ENCODE results near the gene TMEM242.
A peak's percentile ranks its signal among the peaks of the same experiment; 100 is the strongest.

The TMEM242 gene

DNA sequence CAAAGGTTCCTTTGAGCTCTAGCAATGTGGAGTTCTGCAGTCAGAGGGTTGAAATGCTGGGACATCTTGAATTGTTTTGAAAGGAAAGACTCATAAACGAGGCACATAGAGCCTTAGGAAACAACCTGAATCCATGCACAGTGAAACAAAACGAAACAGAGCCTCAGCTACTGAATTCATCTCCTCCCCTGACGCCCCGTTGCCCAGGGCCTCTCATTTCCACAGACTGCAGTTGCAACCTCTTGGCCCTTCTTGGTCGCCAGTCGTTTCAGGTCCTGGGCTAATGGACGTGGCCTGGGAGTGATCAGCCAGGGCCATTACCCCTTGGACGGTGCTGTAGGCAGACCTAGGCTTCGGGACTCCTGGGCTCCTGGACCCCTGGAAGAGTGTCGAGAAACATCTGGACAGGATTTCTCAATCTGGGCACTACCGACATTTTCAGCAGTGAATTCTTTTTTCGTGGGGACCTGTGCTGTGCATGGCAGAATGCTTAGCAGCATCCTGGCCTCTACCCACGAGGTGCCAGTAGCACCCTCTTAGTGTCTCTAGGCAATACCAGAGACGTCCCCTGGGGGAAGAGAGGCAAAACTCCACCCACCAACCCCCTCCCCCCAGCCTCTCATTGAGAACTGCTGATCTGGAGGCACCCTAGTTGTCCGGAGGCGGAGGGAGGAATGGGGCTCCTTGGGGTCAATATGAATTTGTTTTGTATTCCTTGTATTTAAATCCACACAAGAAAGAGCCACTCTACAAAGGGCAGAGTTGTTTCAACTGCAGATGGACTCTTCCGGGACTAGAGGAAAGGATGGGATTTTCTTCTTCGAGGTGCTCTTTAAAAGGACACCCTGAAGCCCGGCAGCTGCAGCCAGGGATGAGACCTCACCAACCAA is 50.2 kb downstream of the TMEM242 start:
- Mint-ChIP-seq H3K9me3 (peaks cover 11% of the 10 kb centered on the region), H3K36me3 (ENCODE audit: insufficient read depth) (peaks cover 12% of the 10 kb centered on the region), H3K27me3 (no peaks in the 10 kb centered on the region), H3K4me1 (peaks cover 14% of the 10 kb centered on the region), H3K4me3 (peak overlapping the region; percentile 93), H3K27ac (ENCODE audit: low read depth) (no peak overlapping the region)
- peak; percentile 35 for ATAC-seq (replicated peaks; ENCODE audit: extremely low read depth, poor library complexity, severe bottlenecking)
- no peak for DNase-seq (ENCODE audit: low spot score in 2 of 2)

DNA sequence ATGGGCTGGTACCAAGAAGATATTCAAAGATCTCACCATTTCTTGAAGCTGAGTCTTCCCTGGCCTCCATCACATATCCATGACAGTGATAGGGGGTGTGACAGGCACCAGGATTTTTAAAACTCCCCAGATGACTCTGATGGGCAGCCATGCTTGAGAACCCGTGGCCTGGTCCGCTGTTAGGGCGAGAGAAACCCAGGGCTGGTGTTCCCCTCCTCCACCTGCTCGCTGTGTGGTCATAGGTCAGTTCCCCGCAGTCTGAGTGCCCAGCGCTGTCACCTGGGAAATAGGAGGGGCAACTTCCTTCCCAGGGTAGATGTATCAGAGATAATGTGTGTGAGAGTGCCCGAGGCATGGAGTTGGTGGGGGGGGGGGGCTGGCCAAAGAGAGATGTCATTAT is 50.9 kb downstream of the TMEM242 start:
- no peak overlapping the region for H3K27ac Mint-ChIP-seq (ENCODE audit: low read depth)
- H3K9me3 Mint-ChIP-seq, result peaks cover 11% of the 10 kb centered on the region
- DNase-seq (ENCODE audit: low spot score in 2 of 2) (no peak), ATAC-seq (replicated peaks; ENCODE audit: extremely low read depth, poor library complexity, severe bottlenecking) (no peak)
- H3K4me1 Mint-ChIP-seq, result peaks cover 14% of the 10 kb centered on the region
- H3K36me3 Mint-ChIP-seq (ENCODE audit: insufficient read depth), result peaks cover 12% of the 10 kb centered on the region
- H3K4me3 Mint-ChIP-seq, result no peak overlapping the region
- H3K27me3 Mint-ChIP-seq, result no peaks in the 10 kb centered on the region

DNA sequence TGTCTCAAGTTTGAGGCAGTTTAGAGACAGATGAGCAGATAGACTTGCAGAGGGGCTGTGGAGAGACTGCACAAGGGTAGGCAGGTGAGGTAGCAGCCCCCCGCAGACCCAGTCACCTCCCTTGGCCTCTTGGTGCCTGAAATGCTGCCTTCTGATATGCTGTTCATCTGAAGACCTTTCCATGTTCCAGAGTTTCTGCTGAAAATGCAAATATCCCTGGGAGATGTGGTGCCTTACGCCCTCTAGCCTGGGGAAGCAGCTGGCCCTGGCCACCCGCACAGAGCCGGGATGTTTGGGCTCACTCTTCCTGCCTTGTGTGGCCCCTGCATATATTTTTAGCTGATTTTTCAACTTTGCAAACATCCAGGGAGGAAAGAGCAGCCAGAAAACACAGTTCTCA is 51.4 kb downstream of the TMEM242 start:
- H3K4me1 Mint-ChIP-seq, result peaks cover 14% of the 10 kb centered on the region
- H3K9me3 Mint-ChIP-seq, result peaks cover 11% of the 10 kb centered on the region
- no peak overlapping the region for H3K27ac Mint-ChIP-seq (ENCODE audit: low read depth)
- H3K4me3 Mint-ChIP-seq, result no peak overlapping the region
- ATAC-seq (replicated peaks; ENCODE audit: extremely low read depth, poor library complexity, severe bottlenecking), result no peak
- H3K27me3 Mint-ChIP-seq, result no peaks in the 10 kb centered on the region
- no peak for DNase-seq (ENCODE audit: low spot score in 2 of 2)
- peaks cover 12% of the 10 kb centered on the region for H3K36me3 Mint-ChIP-seq (ENCODE audit: insufficient read depth)

DNA sequence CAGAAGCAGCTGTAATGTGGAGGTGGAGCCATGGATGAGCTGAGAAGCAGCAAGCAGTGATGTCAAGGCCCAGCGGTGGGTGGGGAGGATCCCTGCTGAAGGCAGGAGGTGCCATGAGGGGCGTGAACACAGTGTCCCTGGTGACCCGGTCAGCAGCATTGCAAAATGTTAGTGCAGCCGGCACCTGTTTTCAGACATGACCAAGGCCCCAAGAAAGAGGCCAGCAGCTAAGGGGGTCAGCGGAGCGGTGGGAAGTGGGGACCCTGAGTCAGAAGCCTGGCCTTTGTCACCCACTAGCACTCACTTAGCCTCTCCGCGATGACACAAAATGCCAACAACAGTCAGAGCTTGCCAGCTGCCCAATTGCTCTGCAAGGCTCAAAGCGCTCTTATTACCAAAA is 51.9 kb downstream of the TMEM242 start:
- DNase-seq (ENCODE audit: low spot score in 2 of 2) (no peak), ATAC-seq (replicated peaks; ENCODE audit: extremely low read depth, poor library complexity, severe bottlenecking) (no peak)
- Mint-ChIP-seq H3K27ac (ENCODE audit: low read depth) (no peak overlapping the region), H3K36me3 (ENCODE audit: insufficient read depth) (peaks cover 12% of the 10 kb centered on the region), H3K9me3 (peaks cover 11% of the 10 kb centered on the region), H3K4me1 (peaks cover 14% of the 10 kb centered on the region), H3K27me3 (no peaks in the 10 kb centered on the region), H3K4me3 (no peak overlapping the region)

DNA sequence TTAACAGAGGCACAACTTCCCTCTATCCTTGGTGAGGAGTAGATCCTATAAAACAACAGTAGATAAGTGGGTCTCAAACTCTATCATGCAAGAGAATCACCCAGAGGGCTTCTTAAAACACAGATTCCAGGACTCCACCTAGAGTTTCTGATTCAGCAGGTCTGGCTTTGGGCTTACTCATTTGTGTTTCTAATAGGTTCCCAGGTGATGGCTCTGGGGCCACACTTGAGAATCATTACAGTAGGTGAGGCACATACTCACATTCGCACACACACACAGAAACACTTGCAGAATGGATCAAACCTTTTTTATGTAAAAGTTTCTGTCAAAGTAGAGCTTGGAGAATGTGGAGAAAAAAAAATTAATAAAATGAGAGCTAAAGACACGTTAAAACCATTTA is 52.4 kb downstream of the TMEM242 start:
- DNase-seq (ENCODE audit: low spot score in 2 of 2) (no peak), ATAC-seq (replicated peaks; ENCODE audit: extremely low read depth, poor library complexity, severe bottlenecking) (no peak)
- H3K36me3 Mint-ChIP-seq (ENCODE audit: insufficient read depth), result peaks cover 12% of the 10 kb centered on the region
- H3K27me3 Mint-ChIP-seq, result no peaks in the 10 kb centered on the region
- no peak overlapping the region for H3K4me3 Mint-ChIP-seq
- H3K9me3 Mint-ChIP-seq, result peaks cover 11% of the 10 kb centered on the region
- peaks cover 14% of the 10 kb centered on the region for H3K4me1 Mint-ChIP-seq
- H3K27ac Mint-ChIP-seq (ENCODE audit: low read depth), result no peak overlapping the region

DNA sequence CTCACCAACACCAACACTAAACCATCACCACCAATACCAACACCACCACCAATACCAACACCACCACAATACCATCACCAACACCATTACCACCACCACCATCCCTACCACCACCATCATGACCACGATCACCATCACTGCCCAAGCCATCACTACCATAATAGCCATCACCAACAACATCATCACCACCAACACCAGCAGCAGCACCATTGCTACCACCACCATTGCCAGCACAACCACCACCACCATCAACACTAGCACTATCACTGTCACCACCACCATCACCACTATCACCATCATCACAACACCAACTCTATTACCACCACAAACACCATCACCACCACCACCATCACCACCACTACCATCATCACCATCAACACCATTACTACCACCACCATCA is 53.0 kb downstream of the TMEM242 start:
- peaks cover 11% of the 10 kb centered on the region for H3K9me3 Mint-ChIP-seq
- ATAC-seq (replicated peaks; ENCODE audit: extremely low read depth, poor library complexity, severe bottlenecking) (no peak), DNase-seq (ENCODE audit: low spot score in 2 of 2) (no peak)
- H3K36me3 Mint-ChIP-seq (ENCODE audit: insufficient read depth), result peaks cover 12% of the 10 kb centered on the region
- H3K27ac Mint-ChIP-seq (ENCODE audit: low read depth), result peak overlapping the region; percentile 0
- no peak overlapping the region for H3K4me3 Mint-ChIP-seq
- H3K27me3 Mint-ChIP-seq, result no peaks in the 10 kb centered on the region
- peaks cover 14% of the 10 kb centered on the region for H3K4me1 Mint-ChIP-seq

DNA sequence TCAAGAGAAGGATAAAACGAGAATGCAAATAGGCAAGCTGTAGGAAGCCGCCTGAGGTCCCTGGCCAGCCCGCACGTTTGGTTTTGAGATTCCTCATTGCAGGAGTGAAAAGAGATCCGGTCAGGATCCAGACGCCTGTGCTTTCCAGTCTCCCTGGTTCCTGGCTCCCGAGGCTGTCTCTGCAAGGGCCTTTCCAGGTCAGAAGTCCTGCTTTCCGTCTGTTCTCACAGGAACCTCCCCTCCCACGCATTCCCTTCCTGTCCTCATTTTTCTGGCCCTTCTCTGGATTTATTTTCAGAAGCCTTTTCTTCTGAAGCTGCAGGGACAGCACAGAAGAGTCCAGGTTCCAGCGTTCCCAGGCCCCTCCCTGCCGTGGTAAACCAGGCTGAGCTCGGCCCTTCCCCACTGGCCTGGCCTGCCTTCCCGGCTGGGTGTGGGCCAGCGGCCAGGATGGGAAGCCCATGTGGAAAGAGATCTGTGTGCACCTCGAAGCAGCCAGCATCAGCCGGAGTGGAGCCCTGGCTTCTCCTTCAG is 54.0 kb downstream of the TMEM242 start:
- Mint-ChIP-seq H3K27me3 (no peaks in the 10 kb centered on the region), H3K4me1 (peaks cover 14% of the 10 kb centered on the region), H3K9me3 (peaks cover 11% of the 10 kb centered on the region), H3K36me3 (ENCODE audit: insufficient read depth) (peaks cover 11% of the 10 kb centered on the region), H3K27ac (ENCODE audit: low read depth) (no peak overlapping the region), H3K4me3 (no peak overlapping the region)
- ATAC-seq (replicated peaks; ENCODE audit: extremely low read depth, poor library complexity, severe bottlenecking) (no peak), DNase-seq (ENCODE audit: low spot score in 2 of 2) (no peak)

DNA sequence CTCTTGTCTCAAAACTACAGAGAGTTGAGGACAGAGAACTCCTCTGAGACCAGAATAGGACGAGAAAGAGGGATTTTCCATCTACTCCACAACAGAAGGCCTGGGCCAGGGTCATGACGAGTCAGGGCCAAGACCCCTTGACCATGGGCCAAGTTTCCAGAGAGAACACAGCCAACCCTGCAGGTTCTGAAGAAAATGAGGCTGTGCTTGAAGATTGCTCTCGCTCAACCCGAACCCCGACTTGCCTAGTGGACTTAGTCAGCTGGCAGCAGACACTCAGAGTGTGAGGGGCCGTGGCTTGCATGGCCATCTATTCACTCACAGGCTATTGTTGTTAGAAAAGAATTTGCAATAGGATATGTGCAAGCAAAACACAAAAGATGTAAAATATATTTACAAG is 54.5 kb downstream of the TMEM242 start:
- DNase-seq (ENCODE audit: low spot score in 2 of 2) (no peak), ATAC-seq (replicated peaks; ENCODE audit: extremely low read depth, poor library complexity, severe bottlenecking) (no peak)
- peaks cover 9% of the 10 kb centered on the region for H3K4me1 Mint-ChIP-seq
- H3K9me3 Mint-ChIP-seq, result peaks cover 11% of the 10 kb centered on the region
- no peak overlapping the region for H3K4me3 Mint-ChIP-seq
- no peaks in the 10 kb centered on the region for H3K27me3 Mint-ChIP-seq
- H3K36me3 Mint-ChIP-seq (ENCODE audit: insufficient read depth), result peaks cover 7% of the 10 kb centered on the region
- no peak overlapping the region for H3K27ac Mint-ChIP-seq (ENCODE audit: low read depth)

DNA sequence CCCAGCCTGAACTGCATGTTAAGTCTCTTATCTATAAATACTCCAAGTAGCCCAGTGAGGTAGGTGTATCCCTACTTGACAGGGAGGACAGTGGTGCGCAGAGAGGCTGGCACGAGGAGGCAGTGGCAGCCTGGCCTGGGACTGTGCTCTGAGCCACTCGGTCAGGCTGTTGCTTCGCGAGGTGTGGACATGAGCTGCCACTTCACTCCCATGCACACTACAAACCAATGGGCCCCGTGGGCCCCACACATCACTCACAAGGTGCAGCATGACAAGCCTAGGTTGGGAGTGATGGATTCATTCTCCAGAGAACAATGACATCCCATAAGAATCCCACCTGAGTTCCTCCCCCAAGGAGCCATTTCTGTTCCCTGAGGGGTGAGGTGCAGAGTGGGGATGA is 54.9 kb downstream of the TMEM242 start:
- H3K36me3 Mint-ChIP-seq (ENCODE audit: insufficient read depth), result peaks cover 5% of the 10 kb centered on the region
- H3K27me3 Mint-ChIP-seq, result no peaks in the 10 kb centered on the region
- no peak overlapping the region for H3K27ac Mint-ChIP-seq (ENCODE audit: low read depth)
- H3K9me3 Mint-ChIP-seq, result peaks cover 11% of the 10 kb centered on the region
- H3K4me3 Mint-ChIP-seq, result no peak overlapping the region
- ATAC-seq (replicated peaks; ENCODE audit: extremely low read depth, poor library complexity, severe bottlenecking), result no peak
- peaks cover 8% of the 10 kb centered on the region for H3K4me1 Mint-ChIP-seq
- no peak for DNase-seq (ENCODE audit: low spot score in 2 of 2)

DNA sequence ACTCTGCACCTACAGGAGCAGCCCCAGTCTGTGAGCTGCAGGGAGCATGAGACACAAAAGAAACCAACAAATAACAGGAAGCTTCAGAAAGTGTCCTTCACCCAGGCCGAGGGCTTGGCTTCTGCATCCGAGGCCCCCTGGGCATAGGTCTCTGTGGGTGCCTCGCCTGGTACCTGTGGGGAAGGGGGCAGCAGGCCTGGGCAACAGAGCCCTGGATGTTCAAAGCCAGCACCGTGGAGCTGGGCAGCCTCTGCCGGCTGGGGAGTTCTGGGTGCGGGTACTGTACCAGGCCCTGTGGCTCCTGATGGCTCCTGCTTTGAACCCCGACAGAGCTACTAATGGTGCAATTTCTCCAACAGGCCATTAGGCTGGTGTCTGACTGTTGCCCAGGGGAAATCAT is 55.7 kb downstream of the TMEM242 start:
- peaks cover 3% of the 10 kb centered on the region for H3K36me3 Mint-ChIP-seq (ENCODE audit: insufficient read depth)
- no peaks in the 10 kb centered on the region for H3K27me3 Mint-ChIP-seq
- DNase-seq (ENCODE audit: low spot score in 2 of 2), result no peak
- no peak overlapping the region for H3K4me3 Mint-ChIP-seq
- peaks cover 8% of the 10 kb centered on the region for H3K4me1 Mint-ChIP-seq
- H3K27ac Mint-ChIP-seq (ENCODE audit: low read depth), result no peak overlapping the region
- no peak for ATAC-seq (replicated peaks; ENCODE audit: extremely low read depth, poor library complexity, severe bottlenecking)
- peaks cover 11% of the 10 kb centered on the region for H3K9me3 Mint-ChIP-seq

DNA sequence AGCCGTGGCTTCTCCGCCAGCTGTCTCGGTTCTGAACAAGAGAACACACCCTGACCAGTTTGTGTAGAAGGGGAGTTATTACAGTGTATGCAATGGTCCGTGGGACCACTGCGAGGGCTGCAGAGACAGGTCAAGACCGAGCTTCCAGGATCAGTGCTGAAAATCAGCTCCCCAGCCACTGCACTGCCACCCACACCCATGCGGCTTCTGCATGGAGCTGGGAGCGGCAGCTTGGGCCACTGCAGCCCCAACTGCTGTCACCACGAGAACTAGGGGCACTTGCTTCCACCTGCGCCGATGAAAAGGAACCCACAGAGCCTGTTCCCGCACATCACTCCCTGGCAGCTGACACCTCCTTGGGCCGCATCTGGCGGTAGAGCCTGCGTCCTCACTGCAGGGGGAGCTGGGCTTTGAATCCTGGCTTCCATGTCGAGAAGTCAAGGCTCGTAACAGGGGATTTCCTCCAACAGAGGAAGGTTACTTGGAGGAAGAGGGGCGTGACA is 56.2 kb downstream of the TMEM242 start:
- Mint-ChIP-seq H3K27ac (ENCODE audit: low read depth) (no peak overlapping the region), H3K27me3 (no peaks in the 10 kb centered on the region), H3K9me3 (peaks cover 11% of the 10 kb centered on the region), H3K4me1 (peaks cover 8% of the 10 kb centered on the region), H3K4me3 (no peak overlapping the region), H3K36me3 (ENCODE audit: insufficient read depth) (peaks cover 3% of the 10 kb centered on the region)
- ATAC-seq (replicated peaks; ENCODE audit: extremely low read depth, poor library complexity, severe bottlenecking) (no peak), DNase-seq (ENCODE audit: low spot score in 2 of 2) (no peak)

DNA sequence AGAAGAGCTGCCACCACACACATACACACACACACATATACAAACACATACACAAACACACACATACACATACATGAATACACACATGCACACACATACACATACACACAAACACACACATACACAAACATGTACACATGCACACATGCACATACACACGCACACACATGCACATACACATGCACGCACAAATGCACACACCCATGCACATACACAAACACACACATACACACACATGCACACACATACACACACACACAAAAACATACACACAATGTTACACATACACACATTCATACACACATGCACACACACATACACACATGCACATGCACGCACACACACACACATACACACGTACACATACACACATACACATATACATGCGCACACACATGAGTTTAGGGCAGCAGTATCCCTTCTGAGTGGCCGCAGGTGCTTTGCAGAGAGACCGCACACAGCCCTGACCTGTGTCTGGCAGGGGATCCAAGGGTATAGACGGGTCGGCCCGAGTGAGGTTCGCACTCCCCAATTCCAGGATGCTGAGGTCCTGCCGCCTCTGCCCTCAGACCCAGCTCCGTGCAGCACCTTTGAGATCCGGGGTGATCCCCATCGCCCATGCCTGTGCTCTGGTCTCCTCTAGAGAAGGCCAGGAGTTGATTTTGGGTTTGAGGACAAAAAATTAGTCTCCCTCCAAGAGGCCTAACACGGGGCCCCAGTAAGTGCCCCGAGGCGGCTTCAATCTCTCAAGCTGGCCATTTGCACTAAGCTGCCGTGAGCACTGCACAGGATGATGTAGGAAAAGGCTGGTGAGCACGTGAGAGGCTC is 56.8 kb downstream of the TMEM242 start:
- Mint-ChIP-seq H3K36me3 (ENCODE audit: insufficient read depth) (peaks cover 3% of the 10 kb centered on the region), H3K9me3 (peaks cover 11% of the 10 kb centered on the region), H3K27me3 (no peaks in the 10 kb centered on the region), H3K27ac (ENCODE audit: low read depth) (no peak overlapping the region), H3K4me3 (no peak overlapping the region), H3K4me1 (peaks cover 8% of the 10 kb centered on the region)
- no peak for DNase-seq (ENCODE audit: low spot score in 2 of 2)
- ATAC-seq (replicated peaks; ENCODE audit: extremely low read depth, poor library complexity, severe bottlenecking), result no peak

All from central memory CD8-positive, alpha-beta T cell (primary cell).